Gastrocnemius medialis (tissue), 4 donors: Measurements from ENCODE around the gene PDXDC1. TPM values are rescaled to one million over a fixed set of nuclear protein-coding genes. Genes with fewer than 3 reads are reported as not detected.
"Not testable (repeated sequence)": the region's sequence is repeated elsewhere in the genome, so short reads cannot be mapped to it uniquely, and the experiment has no call there.

Experiments
- ATAC-seq, 2 donors: fragments of 150-250 bp; one replicate each; pipeline ENCODE4 v1.9.1; 2016
- DNase-seq, 2 donors: peaks; one replicate each; pipeline ENCODE4 v3.0.0-alpha.2; 2019
- H3K27ac ChIP-seq, 4 donors: fragments of 200-600 bp; sonication (generic); 1 replicate in 1 of 4; 2 replicates in 3 of 4; pipeline ENCODE4 v1.5.1; 2016 to 2018; ENCODE audit warnings: mild to moderate bottlenecking in 2 of 4, moderate library complexity in 1 of 4
- H3K27me3 ChIP-seq, 3 donors: fragments of 200-600 bp; sonication (generic) in 2 of 3; 1 replicate in 1 of 3; 2 replicates in 2 of 3; pipeline versions ENCODE4 v1.5.1 to v1.6.0; 2016 to 2019; ENCODE audit warnings: mild to moderate bottlenecking in 1 of 3, moderate library complexity in 1 of 3
- H3K36me3 ChIP-seq, 2 donors: fragments of 200-600 bp; sonication (generic) in 1 of 2; one replicate each; pipeline ENCODE4 v1.5.1; 2017 to 2018
- H3K4me1 ChIP-seq, 2 donors: fragments of 200-600 bp; sonication (generic) in 1 of 2; one replicate each; pipeline ENCODE4 v1.5.1; 2016 to 2017; ENCODE audit warnings: mild to moderate bottlenecking in 2 of 2
- H3K4me3 ChIP-seq, 4 donors: fragments of 200-600 bp; sonication (generic) in 3 of 4; 1 replicate in 1 of 4; 2 replicates in 3 of 4; pipeline ENCODE4 v1.5.1; 2016 to 2019; ENCODE audit warnings: mild to moderate bottlenecking in 2 of 4
- H3K9me3 ChIP-seq, 3 donors: fragments of 200-600 bp; sonication (generic) in 2 of 3; 1 replicate in 1 of 3; 2 replicates in 2 of 3; pipeline ENCODE4 v1.5.1; 2016 to 2019
- POLR2A ChIP-seq, 2 donors: fragments of 450-650 bp; IDR thresholded peaks; one replicate each; pipeline ENCODE4 v1.6.1; 2017; ENCODE audit warnings: antibody characterized with exemption in 2 of 2, mild to moderate bottlenecking in 2 of 2, moderate library complexity in 2 of 2
- in situ Hi-C, 4 donors: fragments of 200-750 bp; cut with MboI; loops; one replicate each; pipeline versions ENCODE4 v1.15.0 to v1.8.0; 2017; ENCODE audit warnings: low sequenced_read_pairs in 4 of 4
- intact Hi-C: fragments of 100-400 bp; cut with DNase I; formaldehyde crosslinking; loops from one replicate; pipeline ENCODE4 v1.15.1; 2023; ENCODE audit warnings: low total_unique reads
- total RNA-seq, 4 donors: library from RNA; depleted of rRNA; stranded (reverse); fragments of >200 nt; gene quantifications; one replicate each; pipeline versions ENCODE4 v1.1.0 to v1.2.3, GENCODE V29; 2016
- TF ChIP-seq, protein P1 (sequence below), 5 experiments: fragments of 450-650 bp in 3 of 5; fragments of 200-600 bp in 2 of 5; sonication (generic) in 2 of 5; IDR thresholded peaks in 4 of 5; conservative IDR thresholded peaks in 1 of 5; 1 replicate in 4 of 5; 2 replicates in 1 of 5; pipeline ENCODE4 v1.5.1; 2016 to 2019; ENCODE audit warnings: antibody characterized with exemption in 5 of 5, mild to moderate bottlenecking in 3 of 5, moderate library complexity in 3 of 5

Gene PDXDC1
- total RNA-seq, 4 donors from 2014 or later: 34.3 to 69.0 (median 45.2) TPM

DNA sequence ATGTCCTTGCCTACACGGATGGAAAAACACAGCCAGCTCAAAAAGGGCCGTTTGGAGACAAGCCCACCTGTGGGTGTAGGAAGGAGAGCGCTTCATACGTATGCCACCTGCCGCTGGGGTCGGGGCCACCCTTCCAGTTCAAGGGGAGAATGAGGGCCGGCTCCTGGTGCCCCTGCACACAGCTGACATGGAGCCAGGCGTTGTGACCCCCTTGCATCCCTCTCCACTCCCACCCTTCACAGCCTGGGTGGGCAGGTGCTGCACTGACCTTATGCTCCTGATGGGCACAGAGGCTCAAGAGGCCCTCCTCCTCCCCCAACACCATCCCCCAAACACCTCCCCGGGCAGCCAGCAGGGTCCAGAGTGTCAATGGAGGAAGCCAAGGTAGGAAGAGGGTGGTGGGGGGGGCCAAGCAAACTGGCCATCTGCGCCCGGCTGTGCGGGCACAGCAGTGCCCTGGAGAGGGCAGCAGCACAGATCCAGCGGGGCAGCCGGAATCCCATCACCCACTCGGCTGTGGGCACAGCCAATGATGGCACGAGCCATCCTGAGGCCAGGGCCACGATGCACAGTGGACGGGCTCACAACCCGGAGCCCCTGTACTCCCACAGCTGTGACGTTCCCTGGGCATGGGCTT, 170.1 kb downstream of the PDXDC1 start:
- TF ChIP-seq, protein P1, sequence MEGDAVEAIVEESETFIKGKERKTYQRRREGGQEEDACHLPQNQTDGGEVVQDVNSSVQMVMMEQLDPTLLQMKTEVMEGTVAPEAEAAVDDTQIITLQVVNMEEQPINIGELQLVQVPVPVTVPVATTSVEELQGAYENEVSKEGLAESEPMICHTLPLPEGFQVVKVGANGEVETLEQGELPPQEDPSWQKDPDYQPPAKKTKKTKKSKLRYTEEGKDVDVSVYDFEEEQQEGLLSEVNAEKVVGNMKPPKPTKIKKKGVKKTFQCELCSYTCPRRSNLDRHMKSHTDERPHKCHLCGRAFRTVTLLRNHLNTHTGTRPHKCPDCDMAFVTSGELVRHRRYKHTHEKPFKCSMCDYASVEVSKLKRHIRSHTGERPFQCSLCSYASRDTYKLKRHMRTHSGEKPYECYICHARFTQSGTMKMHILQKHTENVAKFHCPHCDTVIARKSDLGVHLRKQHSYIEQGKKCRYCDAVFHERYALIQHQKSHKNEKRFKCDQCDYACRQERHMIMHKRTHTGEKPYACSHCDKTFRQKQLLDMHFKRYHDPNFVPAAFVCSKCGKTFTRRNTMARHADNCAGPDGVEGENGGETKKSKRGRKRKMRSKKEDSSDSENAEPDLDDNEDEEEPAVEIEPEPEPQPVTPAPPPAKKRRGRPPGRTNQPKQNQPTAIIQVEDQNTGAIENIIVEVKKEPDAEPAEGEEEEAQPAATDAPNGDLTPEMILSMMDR (IDR thresholded peaks at IDR 0.05 in 4 of 5, conservative IDR thresholded peaks at IDR 0.05 in 1 of 5): peak in 3 of 5 experiments; percentile 9 to 25 (median 16)
- peak in 1 of 2 donors; percentile 19 for TF ChIP-seq POLR2A (IDR thresholded peaks at IDR 0.05)

GRCh38 chr16:15145418-15146263, 170.8 kb downstream of the PDXDC1 start:
- intact Hi-C loops, H3K9me3 ChIP-seq, in situ Hi-C loops, H3K36me3 ChIP-seq, H3K27me3 ChIP-seq: not testable (repeated sequence)
- DNase-seq (peak in 1 of 2 donors; percentile 75), ATAC-seq (peak; percentile 3 to 33)
- Histone ChIP-seq H3K4me3 (peak overlapping the region in 3 of 4 donors; percentile 47 to 56 (median 48)), H3K27ac (peak overlapping the region; percentile 85 to 97 (median 94)), H3K4me1 (peaks cover 61 to 82% of the 10 kb centered on the region in 2 donors)
- peak in 1 of 2 donors; percentile 15 for TF ChIP-seq POLR2A (IDR thresholded peaks at IDR 0.05)

More for the DNA sequence above, 170.1 kb downstream of the PDXDC1 start:
- DNase-seq, H3K9me3 ChIP-seq, H3K27me3 ChIP-seq, H3K36me3 ChIP-seq, in situ Hi-C loops, intact Hi-C loops: not testable (repeated sequence)
- H3K27ac ChIP-seq: peak overlapping the region; percentile 85 to 97 (median 94)
- H3K4me1 ChIP-seq: peaks cover 67 to 86% of the 10 kb centered on the region in 2 donors
- peak; percentile 20 to 30 for ATAC-seq
- peak overlapping the region; percentile 33 to 56 (median 48) for H3K4me3 ChIP-seq

DNA sequence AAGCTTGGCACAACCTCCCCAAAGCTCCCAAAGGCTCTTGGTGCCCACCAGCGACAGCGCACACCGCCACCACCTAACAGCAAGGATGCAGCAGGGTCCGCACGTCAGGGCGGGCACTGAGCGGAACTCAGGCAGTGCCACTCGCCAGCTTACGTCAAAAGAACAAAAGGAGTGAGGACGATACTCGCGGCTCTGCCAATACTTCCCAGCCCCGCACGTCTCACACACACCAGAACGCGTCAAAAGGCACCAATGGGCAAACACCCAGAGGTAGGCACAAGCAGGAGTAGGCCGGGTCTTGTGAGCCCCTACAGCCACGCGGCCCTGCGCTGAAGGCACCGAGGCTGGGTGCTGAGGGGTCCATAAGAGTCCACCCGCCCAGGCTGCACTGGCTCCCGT, 171.4 kb downstream of the PDXDC1 start:
- in situ Hi-C loops, DNase-seq, H3K36me3 ChIP-seq, intact Hi-C loops, ATAC-seq, H3K9me3 ChIP-seq, H3K27me3 ChIP-seq: not testable (repeated sequence)
- H3K27ac ChIP-seq: peak overlapping the region; percentile 85 to 97 (median 94)
- peak overlapping the region in 1 of 4 donors; percentile 56 for H3K4me3 ChIP-seq
- peaks cover 60 to 75% of the 10 kb centered on the region in 2 donors for H3K4me1 ChIP-seq

DNA sequence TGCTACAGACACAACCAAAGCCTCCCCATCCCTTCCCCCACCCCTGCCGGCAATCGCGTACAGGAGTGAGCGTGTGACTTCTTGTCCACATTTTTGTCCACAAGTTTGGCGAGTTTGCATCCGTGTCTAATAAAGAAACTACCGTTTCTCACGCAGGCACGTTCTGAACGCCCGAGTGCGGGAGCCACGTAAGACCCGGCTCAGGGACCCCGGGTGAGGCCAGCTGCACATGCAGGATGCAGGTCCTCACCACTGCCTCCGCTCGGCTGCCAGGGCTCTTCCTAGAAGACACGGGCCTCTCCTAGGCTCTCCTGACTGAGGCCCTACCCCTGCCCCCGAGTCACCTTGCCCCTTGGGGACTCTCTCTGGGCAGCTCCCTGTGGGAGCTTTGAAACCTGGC, 174.0 kb downstream of the PDXDC1 start:
- ATAC-seq, in situ Hi-C loops: not testable (repeated sequence)
- H3K27ac ChIP-seq: peak overlapping the region; percentile 50 to 97 (median 94)

GRCh38 chr16:15149260-15149659, 174.4 kb downstream of the PDXDC1 start:
- DNase-seq, H3K27me3 ChIP-seq, in situ Hi-C loops, H3K4me3 ChIP-seq, intact Hi-C loops, H3K9me3 ChIP-seq, ATAC-seq, H3K36me3 ChIP-seq: not testable (repeated sequence)
- peaks cover 42 to 47% of the 10 kb centered on the region in 2 donors for H3K4me1 ChIP-seq
- peak overlapping the region; percentile 50 to 97 (median 94) for H3K27ac ChIP-seq

More for the DNA sequence above, 174.0 kb downstream of the PDXDC1 start:
- H3K27me3 ChIP-seq, DNase-seq, H3K9me3 ChIP-seq, H3K36me3 ChIP-seq, intact Hi-C loops, H3K4me3 ChIP-seq: not testable (repeated sequence)
- peaks cover 46 to 51% of the 10 kb centered on the region in 2 donors for H3K4me1 ChIP-seq

- H3K4me3 ChIP-seq: peak overlapping the region; percentile 50 to 69 (median 56)
- peak; percentile 38 to 83 for DNase-seq
- H3K36me3 ChIP-seq, ATAC-seq, H3K9me3 ChIP-seq, intact Hi-C loops, H3K27me3 ChIP-seq, H3K4me1 ChIP-seq, in situ Hi-C loops: not testable (repeated sequence)
- H3K27ac ChIP-seq: peak overlapping the region; percentile 79 to 89 (median 84)
These were observed 179.2 kb downstream of the PDXDC1 start for GRCh38 chr16:15154005-15154404.
